ENCODE measurements around the gene ANKRD31.
"Not testable (repeated sequence)": the region's sequence is repeated elsewhere in the genome, so short reads cannot be mapped to it uniquely, and the experiment has no call there.

Gene ANKRD31

DNA sequence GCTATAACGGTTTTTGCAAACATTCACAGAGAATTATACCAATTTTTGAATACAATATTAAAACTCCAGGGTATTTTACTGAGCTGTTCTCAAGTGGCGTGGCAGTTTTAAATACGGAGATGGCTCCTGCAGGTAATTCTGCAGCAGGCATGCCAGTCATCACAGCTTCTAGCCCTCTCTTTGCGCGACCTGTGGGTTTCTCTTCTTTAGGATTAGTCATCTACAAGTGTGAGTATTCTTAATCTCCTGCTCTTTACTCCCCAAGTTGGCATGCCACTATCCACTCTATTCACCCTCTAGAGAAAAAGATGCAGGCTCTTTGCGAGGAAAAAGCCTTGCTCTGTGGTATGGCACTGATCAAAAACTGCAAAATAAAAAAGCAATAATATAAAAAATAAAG is 43.9 kb downstream of the ANKRD31 start:
- no peak overlapping the region for H3K27ac ChIP-seq
- TF ChIP-seq, protein P1, sequence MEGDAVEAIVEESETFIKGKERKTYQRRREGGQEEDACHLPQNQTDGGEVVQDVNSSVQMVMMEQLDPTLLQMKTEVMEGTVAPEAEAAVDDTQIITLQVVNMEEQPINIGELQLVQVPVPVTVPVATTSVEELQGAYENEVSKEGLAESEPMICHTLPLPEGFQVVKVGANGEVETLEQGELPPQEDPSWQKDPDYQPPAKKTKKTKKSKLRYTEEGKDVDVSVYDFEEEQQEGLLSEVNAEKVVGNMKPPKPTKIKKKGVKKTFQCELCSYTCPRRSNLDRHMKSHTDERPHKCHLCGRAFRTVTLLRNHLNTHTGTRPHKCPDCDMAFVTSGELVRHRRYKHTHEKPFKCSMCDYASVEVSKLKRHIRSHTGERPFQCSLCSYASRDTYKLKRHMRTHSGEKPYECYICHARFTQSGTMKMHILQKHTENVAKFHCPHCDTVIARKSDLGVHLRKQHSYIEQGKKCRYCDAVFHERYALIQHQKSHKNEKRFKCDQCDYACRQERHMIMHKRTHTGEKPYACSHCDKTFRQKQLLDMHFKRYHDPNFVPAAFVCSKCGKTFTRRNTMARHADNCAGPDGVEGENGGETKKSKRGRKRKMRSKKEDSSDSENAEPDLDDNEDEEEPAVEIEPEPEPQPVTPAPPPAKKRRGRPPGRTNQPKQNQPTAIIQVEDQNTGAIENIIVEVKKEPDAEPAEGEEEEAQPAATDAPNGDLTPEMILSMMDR (conservative IDR thresholded peaks at IDR 0.05): no peak

- H3K27ac ChIP-seq: no peak overlapping the region
- TF ChIP-seq, protein P1 (conservative IDR thresholded peaks at IDR 0.05): no peak
Observed at GRCh38 chr5:75192264-75192663, 44.4 kb downstream of the ANKRD31 start.

GRCh38 chr5:75190227-75190626 is 46.5 kb downstream of the ANKRD31 start:
- TF ChIP-seq, protein P1 (conservative IDR thresholded peaks at IDR 0.05): no peak
- no peak overlapping the region for H3K27ac ChIP-seq

DNA sequence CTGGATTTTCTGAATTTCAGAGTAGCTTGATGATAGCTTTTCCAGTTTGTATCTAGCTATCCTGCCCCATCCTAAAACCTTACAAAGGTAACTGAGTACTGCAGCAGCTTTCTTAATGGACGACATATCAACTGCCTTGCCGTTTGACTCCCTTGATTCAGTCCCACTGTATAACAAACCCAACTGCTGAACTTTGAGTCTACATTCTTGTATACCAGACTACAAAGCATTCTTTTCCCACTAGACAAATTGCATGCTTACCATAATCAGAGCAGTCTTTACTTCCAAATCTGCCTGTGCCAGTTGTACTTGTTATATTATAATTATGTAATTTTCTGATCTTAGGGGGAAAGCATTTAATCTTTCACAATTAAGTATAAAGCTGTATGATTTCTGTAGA is 47.3 kb downstream of the ANKRD31 start:
- TF ChIP-seq, protein P1 (conservative IDR thresholded peaks at IDR 0.05): no peak
- H3K27ac ChIP-seq: no peak overlapping the region

DNA sequence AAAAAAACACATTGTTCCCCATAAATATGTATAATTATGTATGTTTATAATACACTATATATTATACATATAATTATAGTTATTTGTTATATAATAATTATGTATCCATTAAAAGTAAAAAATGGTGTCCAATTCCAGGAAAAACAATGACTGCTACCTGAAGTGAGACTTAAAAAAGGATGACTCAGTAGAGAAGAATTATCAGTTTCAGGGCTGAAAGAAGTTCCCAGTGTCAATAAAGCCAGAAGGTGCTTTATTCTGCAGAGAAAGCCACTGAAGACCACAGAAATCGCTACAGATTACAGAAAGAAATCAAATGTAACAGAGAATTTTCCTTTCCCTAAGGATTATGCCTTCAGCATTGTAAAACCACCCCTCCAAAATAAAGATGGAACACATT is 50.9 kb downstream of the ANKRD31 start:
- TF ChIP-seq, protein P1 (conservative IDR thresholded peaks at IDR 0.05): no peak
- no peak overlapping the region for H3K27ac ChIP-seq

- H3K27ac ChIP-seq: not testable (repeated sequence)
Observed at GRCh38 chr5:75176009-75176408, 60.7 kb downstream of the ANKRD31 start.

DNA sequence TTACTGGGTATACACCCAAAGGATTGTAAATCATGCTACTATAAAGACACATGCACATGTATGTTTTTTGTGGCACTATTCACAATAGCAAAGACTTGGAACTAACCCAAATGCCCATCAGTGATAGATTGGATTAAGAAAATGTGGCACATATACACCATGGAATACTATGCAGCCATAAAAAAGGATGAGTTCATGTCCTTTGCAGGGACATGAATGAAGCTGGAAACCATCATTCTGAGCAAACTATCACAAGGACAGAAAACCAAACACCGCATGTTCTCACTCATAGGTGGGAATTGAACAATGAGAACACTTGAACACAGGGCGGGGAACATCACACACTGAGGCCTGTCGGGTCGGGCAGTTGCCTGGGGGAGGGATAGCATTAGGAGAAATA is 61.8 kb downstream of the ANKRD31 start:
- not testable (repeated sequence) for H3K27ac ChIP-seq

- no peak overlapping the region for H3K27ac ChIP-seq
- TF ChIP-seq, protein P1 (conservative IDR thresholded peaks at IDR 0.05): no peak
Observed at GRCh38 chr5:75169516-75169915, 67.2 kb downstream of the ANKRD31 start.

- TF ChIP-seq, protein P1 (conservative IDR thresholded peaks at IDR 0.05): no peak
Observed at GRCh38 chr5:75168026-75168735, 68.5 kb downstream of the ANKRD31 start.

More at GRCh38 chr5:75168026-75168735, 68.5 kb downstream of the ANKRD31 start:
- no peak overlapping the region for H3K27ac ChIP-seq

All from VCaP (cell line).